H1 (cell line): ENCODE results near the gene CDK5.

Experiments
- ATF3 ChIP-seq: IDR thresholded peaks from 2 replicates; pipeline ENCODE4 v1.6.1; 2011; ENCODE audit warnings: low read depth, mild to moderate bottlenecking, low read length; ENCODE audit not compliant: insufficient read depth
- CTCF ChIP-seq, 3 experiments: IDR thresholded peaks; 1 replicate in 2 of 3; 2 replicates in 1 of 3; pipeline versions ENCODE4 v1.5.1 to v1.6.1; 2011; ENCODE audit warnings: low read length in 3 of 3, mild to moderate bottlenecking in 3 of 3, inconsistent platforms in 2 of 3, low read depth in 1 of 3, moderate library complexity in 1 of 3; ENCODE audit not compliant: insufficient read depth in 1 of 3; ENCODE audit errors: control extremely low read depth in 1 of 3
- EZH2 ChIP-seq: fragments of 200-600 bp; sonication (generic); IDR thresholded peaks from 2 replicates; pipeline ENCODE4 v1.7.1; 2012; ENCODE audit warnings: low read depth, mild to moderate bottlenecking, moderate library complexity, low read length, inconsistent platforms; ENCODE audit not compliant: severe bottlenecking
- POLR2A ChIP-seq, 2 experiments: IDR thresholded peaks; 1 replicate in 1 of 2; 2 replicates in 1 of 2; pipeline ENCODE4 v1.6.1; 2011; ENCODE audit warnings: low read depth in 2 of 2, low read length in 2 of 2, mild to moderate bottlenecking in 2 of 2; ENCODE audit errors: control extremely low read depth in 1 of 2
- POLR2AphosphoS5 ChIP-seq: IDR thresholded peaks from 2 replicates; pipeline ENCODE4 v1.6.1; 2011; ENCODE audit warnings: low read depth, low read length
- SIN3A ChIP-seq, 2 experiments: IDR thresholded peaks in 1 of 2; conservative IDR thresholded peaks in 1 of 2; 2 replicates each; pipeline ENCODE4 v1.6.1; 2011 to 2012; ENCODE audit warnings: low read length in 2 of 2, improper control_type of control experiment in 1 of 2, low read depth in 1 of 2, mild to moderate bottlenecking in 1 of 2
- SP4 ChIP-seq: IDR thresholded peaks from 2 replicates; pipeline ENCODE4 v1.6.1; 2012; ENCODE audit warnings: low read length, inconsistent platforms
- SRF ChIP-seq: IDR thresholded peaks from 2 replicates; pipeline ENCODE4 v1.6.1; 2011; ENCODE audit warnings: mild to moderate bottlenecking, low read depth, low read length, moderate library complexity
- TAF1 ChIP-seq: IDR thresholded peaks from 2 replicates; pipeline ENCODE4 v1.6.1; 2011; ENCODE audit warnings: mild to moderate bottlenecking, low read depth, low read length
- TBP ChIP-seq: IDR thresholded peaks from 2 replicates; pipeline ENCODE4 v1.6.1; 2011; ENCODE audit warnings: low read depth, low read length, improper control_type of control experiment
- USF2 ChIP-seq: IDR thresholded peaks from 2 replicates; pipeline ENCODE4 v1.6.1; 2011; ENCODE audit warnings: low read length, improper control_type of control experiment
- ZNF274 ChIP-seq: IDR thresholded peaks from 2 replicates; pipeline ENCODE4 v1.7.0; 2012; ENCODE audit warnings: low read length, borderline replicate concordance; ENCODE audit errors: extremely low read depth
- TF ChIP-seq, protein P1 (sequence below): IDR thresholded peaks from 2 replicates; pipeline ENCODE4 v1.6.1; 2012; ENCODE audit warnings: low read length, inconsistent platforms

- TF ChIP-seq ZNF274: no peak
- no peak for TF ChIP-seq POLR2A (IDR thresholded peaks at IDR 0.05; ENCODE audit: control extremely low read depth in 1 of 2, low read depth in 2 of 2, low read length in 2 of 2)
- TF ChIP-seq CTCF (IDR thresholded peaks at IDR 0.05; ENCODE audit: control extremely low read depth in 1 of 3, insufficient read depth in 1 of 3, low read depth in 1 of 3, low read length in 3 of 3): no peak
- no peak for TF ChIP-seq ATF3
- TF ChIP-seq, protein P1, sequence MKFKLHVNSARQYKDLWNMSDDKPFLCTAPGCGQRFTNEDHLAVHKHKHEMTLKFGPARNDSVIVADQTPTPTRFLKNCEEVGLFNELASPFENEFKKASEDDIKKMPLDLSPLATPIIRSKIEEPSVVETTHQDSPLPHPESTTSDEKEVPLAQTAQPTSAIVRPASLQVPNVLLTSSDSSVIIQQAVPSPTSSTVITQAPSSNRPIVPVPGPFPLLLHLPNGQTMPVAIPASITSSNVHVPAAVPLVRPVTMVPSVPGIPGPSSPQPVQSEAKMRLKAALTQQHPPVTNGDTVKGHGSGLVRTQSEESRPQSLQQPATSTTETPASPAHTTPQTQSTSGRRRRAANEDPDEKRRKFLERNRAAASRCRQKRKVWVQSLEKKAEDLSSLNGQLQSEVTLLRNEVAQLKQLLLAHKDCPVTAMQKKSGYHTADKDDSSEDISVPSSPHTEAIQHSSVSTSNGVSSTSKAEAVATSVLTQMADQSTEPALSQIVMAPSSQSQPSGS: no peak
- no peak for TF ChIP-seq POLR2AphosphoS5
- no peak for TF ChIP-seq SIN3A (conservative IDR thresholded peaks at IDR 0.05 in 1 of 2, IDR thresholded peaks at IDR 0.05 in 1 of 2; ENCODE audit: low read depth in 1 of 2, low read length in 2 of 2)
- no peak for TF ChIP-seq EZH2
- no peak for TF ChIP-seq SRF
- TF ChIP-seq SP4: no peak
- TF ChIP-seq TAF1: no peak
- no peak for TF ChIP-seq USF2
- no peak for TF ChIP-seq TBP
These were observed 23.2 kb downstream of the CDK5 start for GRCh38 chr7:151034312-151035025.
